G401.6 (cell line): ENCODE data around the gene ADARB1.

ENCODE experiments used
- FAIRE-seq: peaks from 2 replicates; lab custom pipeline; 2012; peaks lifted over from hg19 to GRCh38; lab: Jason Lieb, UNC

The ADARB1 gene

DNA sequence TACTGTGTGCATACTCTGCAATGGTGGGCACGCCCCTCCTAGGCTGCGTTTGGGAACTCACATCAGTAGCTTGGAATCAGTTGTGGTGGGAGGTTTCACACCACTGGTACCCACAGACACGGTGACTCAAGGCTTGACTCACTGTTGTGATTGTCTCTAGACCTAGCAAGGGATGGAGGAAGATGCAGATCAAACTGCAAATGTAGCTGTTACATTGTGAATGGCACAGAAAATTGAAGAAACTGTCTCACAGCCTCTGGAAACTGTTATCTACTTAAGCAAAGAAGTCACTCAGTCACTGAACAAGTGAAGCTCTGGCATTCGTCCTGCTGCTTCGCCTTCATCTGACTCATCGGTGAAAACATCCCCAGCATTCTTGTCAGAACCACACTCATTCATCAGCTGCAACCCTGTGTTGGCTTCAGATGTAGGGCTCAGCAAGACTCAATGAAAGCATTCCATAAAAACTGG, 153.8 kb downstream of the ADARB1 start:
- FAIRE-seq: no peak

DNA sequence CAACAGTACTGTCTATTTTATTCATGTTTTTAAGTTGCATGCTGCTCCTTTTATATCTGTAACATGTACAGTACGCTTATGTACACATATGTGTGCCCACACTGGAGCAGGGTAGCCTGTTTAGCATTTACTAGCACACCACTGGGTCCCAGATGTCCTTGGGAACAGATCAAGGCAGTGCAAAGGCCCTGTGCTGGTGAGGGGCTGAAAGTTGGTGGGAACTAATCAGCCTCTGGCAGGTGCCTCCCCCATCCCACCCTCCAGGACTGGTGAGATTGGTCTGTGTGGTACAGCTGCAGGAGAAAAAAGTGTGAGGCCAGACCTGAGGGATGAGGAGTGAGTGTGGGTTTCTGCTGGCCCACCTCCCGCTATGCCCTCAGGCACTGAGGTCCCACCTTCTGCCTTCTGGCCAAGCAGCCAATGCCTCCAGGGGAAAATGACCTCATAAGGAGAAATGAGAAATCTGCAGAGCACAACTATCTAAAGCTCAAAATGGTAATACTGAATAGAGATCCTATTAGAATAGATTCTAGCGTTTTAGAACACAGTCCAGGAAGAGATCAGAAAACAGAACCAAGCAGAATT, 154.4 kb downstream of the ADARB1 start:
- FAIRE-seq: no peak

DNA sequence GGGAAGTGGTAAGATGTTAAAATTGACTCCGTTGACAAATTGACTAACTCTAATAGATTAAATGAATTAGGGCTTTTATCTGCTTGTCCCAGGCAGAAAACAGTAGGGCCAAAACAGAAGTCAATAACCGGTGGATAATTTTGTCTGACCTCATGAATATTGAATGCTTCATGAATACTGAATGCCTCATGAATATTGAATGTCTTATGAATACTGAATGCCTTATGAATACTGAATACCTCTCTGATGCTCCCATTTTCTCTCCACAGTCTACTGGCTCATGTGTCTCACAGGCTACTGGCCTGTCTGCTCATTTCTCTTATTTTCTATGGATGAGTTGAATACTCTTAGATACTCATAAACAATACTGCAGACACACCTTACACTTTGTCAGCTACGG, 157.3 kb downstream of the ADARB1 start:
- no peak for FAIRE-seq

DNA sequence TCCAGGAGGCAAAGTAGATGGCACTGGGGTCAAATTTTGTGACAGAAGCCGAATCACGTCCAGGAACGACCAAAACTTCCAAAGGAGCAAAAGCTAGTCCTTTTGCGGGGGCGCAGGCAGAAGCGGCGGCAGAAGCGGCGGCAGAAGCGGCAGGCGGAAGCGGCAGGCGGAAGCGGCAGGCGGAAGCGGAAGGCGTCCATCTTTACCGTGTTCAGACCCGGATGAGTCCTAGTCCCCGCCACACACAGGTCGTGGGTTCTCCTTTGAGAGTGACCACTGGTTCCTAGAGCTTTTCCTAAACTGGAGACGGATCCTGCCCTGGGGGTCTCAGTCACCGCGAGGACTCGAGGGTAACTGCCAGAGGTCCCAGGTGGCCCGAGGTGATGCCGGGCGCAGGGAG, 159.7 kb downstream of the ADARB1 start:
- no peak for FAIRE-seq

DNA sequence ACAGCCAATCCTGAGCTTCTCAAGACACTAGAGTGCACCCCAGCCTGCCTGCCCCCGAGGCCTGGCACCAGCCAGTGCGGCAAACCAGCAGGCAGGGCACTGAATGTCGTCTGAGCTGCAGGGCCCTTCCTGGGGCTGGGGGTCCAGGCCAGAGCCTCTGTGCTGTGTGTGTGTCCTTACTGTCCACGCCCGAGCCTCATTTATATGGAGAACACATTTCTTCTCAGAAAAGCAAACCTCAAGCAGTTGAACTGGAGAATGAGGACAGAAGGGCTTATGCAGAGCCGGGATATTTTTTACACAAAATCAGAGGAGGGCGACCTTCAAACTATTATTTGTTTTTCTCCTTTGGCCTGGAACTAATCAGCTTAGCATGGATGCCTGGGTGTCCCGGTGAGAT, 160.6 kb downstream of the ADARB1 start:
- no peak for FAIRE-seq

DNA sequence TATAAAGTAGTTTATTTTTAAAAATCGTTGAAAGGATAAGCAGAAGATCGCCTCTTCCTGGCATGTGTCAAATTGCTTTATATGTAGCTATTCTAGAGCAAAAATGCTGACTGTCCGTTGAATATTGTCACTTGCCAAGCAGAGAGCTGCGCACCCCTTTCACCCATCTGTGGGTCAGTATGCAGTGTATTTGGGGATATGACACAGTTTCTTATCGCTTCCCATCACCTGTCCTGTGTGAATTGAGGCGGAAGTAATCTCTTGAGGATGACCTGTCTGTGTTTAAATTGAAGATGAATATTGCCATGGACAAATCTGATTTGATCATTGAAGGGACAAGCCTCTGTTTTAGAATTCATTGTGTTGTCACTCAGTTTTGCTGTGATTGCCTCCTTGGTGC, 161.1 kb downstream of the ADARB1 start:
- no peak for FAIRE-seq

DNA sequence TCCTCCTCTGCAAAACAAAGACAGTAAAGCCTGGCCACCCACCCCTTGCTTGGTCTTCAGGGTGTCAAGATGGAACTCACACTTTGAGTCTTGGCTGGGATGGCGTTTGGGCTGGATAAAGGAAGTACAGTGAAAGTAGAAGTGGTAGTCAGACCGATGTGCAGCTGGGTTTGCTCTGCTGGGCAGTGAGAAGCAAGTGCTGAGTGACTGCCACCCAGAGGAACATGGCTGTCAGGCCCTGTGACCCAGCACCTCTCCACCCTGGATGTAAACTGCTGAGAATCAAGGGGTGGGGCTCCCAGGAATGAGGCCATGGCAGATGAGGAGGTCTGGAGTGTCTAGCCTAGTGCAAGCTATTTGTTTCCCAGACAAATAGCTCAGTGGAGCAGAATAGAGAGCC, 162.1 kb downstream of the ADARB1 start:
- no peak for FAIRE-seq

DNA sequence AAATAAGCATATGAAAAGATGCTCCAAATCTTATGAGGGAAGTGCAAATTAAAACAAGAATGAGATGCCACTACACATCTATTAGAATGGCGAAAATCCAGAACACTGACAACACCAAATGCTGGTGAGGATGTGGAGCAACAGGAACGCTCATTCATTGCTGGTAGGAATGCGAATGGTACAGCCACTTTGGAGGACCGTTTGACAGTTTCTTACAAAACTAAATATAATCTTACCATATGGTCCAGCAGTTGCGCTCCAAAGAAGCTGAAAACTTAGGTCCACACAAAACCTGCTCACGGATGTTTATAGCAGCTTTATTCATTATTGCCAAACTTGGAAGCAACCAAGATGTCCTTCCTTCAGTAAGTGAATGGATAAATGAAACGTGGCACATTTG, 163.0 kb downstream of the ADARB1 start:
- FAIRE-seq: no peak

DNA sequence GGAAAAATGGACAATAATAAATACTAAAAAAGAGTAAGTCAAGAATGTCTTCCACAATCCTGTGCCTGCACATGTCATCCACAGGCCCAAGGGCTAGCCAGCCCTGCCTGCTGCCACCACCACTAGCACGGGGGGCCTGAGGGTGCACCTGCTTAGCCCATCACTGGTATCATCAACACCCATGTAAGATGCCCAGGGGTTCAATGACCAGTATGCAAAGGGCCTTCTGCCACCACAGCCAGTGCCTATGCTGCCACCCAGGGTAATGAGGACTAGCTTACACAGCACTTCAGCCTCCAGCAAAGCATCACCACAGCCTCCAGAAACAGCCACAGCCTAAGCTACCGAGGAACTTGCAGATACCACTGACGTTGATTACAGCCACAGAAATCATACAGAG, 167.0 kb downstream of the ADARB1 start:
- no peak for FAIRE-seq

DNA sequence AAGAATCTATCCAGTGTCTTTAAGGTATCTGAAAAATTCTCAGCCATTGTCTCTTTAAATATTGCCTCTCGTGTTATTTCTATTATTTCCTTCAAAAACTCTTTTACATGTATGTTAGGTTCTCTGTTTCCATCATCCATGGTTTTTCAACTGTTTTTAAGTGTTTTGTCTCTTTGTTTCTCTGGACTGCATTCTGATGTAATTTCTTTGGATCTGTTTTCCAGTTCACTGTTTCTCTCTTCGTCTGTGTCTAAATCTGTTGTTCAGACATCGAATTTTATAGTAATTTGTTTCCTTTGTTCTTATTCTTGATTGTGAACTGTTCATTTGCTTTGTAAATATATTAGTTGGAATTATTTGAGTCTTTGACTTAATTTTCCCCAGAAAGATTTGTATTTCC, 169.2 kb downstream of the ADARB1 start:
- no peak for FAIRE-seq

DNA sequence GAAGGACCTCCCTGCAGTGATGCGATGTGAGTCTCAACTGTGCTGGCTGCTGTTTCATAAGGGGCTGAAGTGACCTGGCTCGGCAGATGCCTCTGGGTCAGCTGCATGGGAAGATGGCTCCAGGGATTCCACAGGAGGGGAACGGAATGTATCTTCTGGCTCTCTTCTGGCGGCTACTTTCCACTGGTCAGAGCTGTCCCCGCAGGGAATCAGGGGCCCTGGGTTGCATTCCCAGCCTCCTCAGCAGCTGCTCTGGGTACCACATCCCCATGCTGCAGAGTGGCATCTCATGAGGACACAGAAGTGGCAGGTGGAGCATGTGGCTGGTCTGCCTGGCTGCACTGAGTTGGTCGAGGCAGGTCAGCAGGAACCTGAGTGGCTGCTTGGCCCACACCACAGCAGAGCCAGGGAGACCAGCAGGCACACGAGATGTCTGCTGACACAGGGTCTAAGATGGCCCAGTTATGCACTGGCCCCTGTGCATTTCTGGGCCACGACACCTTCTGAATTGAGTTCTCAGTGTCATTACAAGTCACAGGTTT, 170.5 kb downstream of the ADARB1 start:
- FAIRE-seq: no peak

DNA sequence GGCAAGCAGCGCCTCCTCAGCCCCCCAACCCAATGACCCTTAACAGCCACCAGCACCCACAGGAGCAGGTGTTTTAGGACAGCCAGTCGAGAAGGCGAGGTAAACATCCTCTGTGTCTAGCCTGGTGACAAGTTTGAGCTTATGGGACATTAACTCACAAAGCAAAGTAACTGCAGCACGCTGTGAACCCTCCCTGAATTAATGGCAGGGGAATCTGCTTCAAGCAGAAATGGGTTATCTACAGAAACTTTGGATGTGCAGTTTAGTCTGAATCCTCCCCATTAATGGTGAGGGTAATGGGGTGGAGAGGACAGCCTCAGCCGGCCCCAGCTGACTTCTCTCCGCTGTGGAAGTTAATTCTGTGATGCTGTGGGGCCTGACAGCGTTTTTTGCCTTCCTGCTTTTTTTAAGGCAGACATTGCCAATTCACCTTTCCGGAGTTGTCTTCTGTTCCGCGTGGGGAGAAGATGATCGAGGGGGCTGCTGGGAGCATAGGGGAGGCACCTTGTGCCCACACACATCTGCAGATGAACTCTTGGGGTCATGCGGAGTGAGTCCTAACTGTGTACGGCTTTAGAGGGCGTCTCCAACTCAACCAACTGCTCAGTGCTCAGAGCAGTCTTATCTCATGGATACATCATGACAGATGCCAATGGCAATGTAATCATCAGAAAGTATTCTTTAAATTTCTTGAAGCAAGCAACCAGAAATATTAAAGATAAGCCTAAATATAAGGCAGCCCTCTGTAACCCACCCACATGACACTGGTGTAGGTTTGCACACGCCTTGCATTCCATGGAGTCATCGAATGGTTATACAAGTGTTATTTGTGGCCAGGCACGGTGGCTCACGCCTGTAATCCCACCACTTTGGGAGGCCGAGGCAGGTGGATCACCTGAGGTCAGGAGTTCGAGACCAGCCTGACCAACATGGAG, 172.3 kb downstream of the ADARB1 start:
- FAIRE-seq: no peak

DNA sequence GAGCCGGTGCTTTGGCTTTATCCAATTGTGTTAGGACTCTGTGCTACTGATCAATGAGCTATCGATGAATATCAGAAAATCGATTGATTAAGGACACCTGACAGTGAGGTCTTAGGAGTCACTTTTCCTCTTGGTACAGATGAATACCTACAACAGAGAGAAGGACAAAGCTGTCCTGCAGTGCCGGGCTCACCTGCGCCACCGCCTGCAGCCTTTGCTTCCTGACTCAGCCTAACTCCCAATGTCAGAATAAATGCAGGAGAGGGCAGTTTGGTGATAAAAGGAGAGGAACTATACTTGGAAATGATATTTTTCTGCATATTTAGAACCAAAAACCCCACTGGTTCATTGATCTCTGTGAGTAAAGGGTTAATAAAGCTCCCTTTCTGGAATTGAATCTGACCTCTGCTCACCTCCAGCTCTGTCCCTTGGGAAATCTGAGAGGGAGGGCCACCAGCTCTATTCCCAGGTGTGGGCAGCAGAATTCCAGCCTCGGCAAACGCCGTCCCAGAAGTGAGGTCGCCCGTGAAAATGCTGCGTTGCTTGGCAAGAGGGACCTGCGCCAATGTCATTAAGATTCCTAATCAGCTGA, 174.0 kb downstream of the ADARB1 start:
- FAIRE-seq: no peak

DNA sequence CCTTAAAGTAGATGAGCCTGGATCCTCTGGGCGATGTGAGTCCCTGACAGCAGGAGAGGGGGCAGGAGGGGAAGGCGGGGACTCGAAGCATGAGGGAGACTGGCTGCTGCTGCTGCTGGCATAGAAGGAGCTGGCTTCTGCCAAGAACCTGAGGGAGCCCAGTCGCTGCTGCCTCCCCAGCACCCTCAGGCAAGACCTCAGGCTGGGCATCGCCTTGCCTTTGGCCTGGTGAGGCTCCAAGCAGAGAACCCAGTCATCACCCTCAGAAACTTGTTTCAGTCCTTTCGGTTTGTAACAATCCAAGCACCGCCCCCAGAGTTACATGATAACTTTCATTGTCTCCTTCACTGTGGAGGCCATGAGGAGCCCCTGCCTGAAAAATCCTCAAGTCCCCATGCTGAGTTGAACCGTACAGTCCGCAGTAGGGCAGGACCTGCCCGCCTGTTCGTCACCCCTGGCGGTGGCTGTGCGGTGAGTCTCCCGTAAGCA, 174.6 kb downstream of the ADARB1 start:
- no peak for FAIRE-seq

DNA sequence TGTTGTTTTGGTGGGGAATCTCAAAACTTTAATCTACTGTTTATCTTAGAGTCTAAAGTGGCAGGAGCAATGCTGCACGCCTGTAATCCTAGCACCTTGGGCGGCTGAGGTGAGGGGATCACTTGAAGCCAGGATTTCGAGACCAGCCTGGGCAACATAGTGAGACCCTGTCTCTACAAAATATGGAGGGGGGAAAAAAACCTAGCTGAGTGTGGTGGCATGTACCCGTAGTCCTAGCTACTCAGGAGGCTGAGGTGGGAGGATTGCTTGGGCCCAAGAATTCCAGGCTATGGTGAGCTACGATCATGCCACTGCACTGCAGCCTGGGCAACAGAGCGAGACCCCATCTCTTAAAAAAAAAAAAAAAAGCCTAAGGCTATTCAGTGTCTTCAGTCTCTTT, 175.2 kb downstream of the ADARB1 start:
- no peak for FAIRE-seq

DNA sequence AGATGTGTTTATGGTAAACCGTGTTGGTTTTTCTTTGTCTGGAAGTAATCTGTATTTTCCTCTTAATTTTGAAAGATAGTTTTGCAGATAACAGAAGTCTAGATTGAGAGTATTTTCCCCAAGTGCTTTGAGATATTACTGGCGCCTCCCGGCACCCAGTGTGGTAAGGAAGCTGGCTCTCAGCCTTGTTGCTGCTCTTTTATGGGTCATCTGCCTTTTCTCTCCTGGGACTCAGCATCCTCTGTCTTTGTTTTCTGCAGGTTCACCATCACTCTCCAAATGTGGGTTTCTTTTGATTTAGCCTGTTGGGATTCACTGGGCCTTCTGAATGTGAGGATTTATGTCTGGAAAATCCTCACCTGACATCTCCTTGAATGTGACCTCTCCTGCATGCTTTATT, 175.9 kb downstream of the ADARB1 start:
- FAIRE-seq: no peak

DNA sequence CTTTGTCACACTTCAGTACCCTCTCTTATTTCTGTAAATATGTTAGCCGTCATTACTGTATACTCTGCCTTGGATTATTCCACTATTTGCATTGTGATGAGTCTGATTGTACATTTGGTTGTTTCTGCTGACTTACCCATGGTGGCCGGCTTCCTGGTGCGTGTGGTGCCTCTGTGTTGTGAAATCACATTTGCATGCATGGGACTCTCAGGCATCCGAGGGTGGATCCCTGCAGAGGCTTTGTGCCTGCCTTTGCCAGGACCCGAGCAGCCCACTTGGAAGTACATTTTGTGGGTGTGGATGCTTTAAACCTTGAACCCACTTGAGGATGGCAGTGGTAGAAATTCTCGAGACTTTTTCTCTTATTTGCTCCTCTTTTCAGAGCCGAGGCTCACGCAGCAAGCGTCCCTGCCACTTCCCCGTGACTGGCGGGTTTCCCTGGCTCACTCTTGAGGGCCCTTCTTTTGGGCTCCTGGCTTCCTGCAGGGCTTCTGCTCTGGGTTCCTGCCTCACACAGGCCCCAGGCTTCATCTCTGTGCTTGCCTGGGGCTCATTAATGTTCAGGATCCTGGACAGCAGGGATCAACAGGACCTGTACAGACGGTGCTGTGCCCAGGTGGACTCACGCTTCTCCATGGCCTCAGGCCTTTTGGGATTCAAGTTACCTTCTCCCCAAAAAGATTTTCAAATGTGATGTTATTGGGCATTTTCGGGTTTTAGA, 176.7 kb downstream of the ADARB1 start:
- no peak for FAIRE-seq

DNA sequence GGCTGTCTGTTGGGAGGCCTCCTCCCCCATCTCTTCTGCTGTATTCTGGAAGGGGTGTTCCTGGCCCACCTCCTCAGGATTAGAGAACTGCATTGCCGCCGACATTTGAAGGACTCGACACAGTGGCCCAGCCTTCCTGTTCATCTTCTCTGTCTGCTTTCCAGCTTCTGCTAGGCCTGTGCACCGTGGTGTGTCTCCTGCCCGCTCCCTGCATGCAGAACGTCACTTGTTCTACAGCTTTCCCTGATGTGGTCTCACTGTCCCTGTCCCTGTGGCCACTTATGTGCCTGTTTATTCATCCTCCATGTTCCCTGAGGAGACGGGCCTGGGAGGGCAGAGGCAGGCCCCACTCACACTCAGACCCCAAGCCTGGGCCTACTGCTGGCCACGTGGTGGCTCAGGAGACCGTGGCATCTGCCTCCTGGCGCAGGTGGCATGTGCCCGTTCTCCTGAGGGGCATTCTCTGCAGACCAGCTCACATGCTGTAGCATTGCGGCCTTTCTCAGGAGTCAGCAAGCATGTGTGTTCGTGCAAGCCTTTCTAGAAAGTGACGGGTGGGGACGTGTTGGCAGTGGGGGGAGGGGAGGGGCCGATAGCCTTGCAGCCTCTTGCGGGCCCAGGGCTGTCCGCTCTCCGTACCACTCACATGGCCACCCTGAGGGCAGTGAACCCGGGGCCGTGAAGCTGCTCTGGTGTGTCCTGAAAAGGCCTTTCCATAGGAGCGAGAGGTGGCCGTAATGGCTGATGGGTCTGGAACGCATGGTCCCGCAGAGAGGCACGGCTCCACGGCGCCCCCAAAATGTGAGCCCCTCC, 177.5 kb downstream of the ADARB1 start:
- FAIRE-seq: no peak

DNA sequence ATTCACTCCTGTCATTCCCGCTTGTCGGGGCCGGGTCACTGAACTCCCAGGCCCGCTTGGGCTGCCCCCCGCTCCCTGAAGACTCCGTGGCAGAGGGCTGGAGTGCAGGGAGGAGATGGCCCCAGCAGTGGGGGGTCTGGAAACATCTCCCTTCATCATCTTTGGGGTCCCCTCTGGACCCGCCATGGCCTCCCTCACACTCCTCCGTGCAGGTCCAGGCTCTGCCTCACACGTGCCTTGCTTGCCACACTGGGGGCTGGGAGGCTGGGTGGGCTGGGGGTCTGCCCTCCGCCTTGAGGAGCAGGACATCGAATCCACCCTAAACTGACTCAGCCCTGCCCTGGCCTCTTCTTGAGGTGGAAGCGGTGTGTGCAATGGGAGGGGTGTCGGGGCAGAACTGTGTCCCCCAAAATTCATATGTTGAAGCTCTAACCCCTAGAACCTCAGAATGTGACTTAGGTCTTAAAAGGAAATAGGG, 178.1 kb downstream of the ADARB1 start:
- no peak for FAIRE-seq

DNA sequence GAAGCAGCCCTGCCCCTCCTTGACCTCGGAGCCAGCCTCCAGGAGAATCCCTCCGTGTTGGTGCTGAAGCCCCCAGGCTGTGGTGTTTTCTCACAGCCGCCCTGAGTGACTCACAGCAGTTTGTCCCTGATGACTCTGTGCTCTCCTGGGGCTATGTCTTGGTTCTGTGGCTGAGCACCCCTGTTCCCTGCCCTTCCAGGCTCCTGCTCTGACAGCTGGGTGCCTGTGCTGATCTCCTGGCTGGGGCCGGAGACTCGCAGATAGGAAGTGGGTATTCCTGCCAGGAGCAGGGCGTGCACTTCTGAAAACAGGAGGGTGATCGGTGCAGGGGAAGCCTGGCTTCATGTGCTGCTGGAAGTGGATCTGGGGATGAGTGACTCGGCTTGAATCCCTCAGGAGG, 178.8 kb downstream of the ADARB1 start:
- FAIRE-seq: no peak
